Astrocyte (in vitro differentiated cells and primary cell): Measurements from ENCODE around the gene NSMCE1. TPM values are rescaled to one million over a fixed set of nuclear protein-coding genes. Genes with fewer than 3 reads are reported as not detected.

Experiments used
- DNase-seq: peaks from one replicate; pipeline ENCODE4 v3.0.0-alpha.2; 2010; ENCODE audit warnings: low read depth
- FAIRE-seq: peaks from 2 replicates; lab custom pipeline; 2011; peaks lifted over from hg19 to GRCh38; lab: Jason Lieb, UNC
- H2AFZ ChIP-seq: 2 replicates; pipeline ENCODE4 v1.6.0; 2012; ENCODE audit warnings: low read depth, low read length, inconsistent platforms
- H3K27ac ChIP-seq: 2 replicates; pipeline ENCODE4 v1.5.1; 2011; ENCODE audit warnings: low read depth, low read length, inconsistent platforms
- H3K27me3 ChIP-seq: 2 replicates; pipeline ENCODE4 v1.6.0; 2011; ENCODE audit warnings: low read length, inconsistent platforms; ENCODE audit not compliant: insufficient read depth
- H3K36me3 ChIP-seq: 2 replicates; pipeline ENCODE4 v1.5.1; 2011; ENCODE audit warnings: low read length, inconsistent platforms; ENCODE audit not compliant: insufficient read depth
- H3K4me1 ChIP-seq: 2 replicates; pipeline ENCODE4 v1.5.1; 2011; ENCODE audit warnings: low read length, inconsistent platforms; ENCODE audit not compliant: insufficient read depth
- H3K4me2 ChIP-seq: 2 replicates; pipeline ENCODE4 v1.6.0; 2012; ENCODE audit warnings: low read length, inconsistent platforms
- H3K4me3 ChIP-seq: 2 replicates; pipeline ENCODE4 v1.5.1; 2011; ENCODE audit warnings: low read depth, mild to moderate bottlenecking, low read length, inconsistent platforms; ENCODE audit not compliant: insufficient read depth
- H3K79me2 ChIP-seq: 2 replicates; pipeline ENCODE4 v1.6.0; 2012; ENCODE audit warnings: mild to moderate bottlenecking, low read length, inconsistent platforms; ENCODE audit not compliant: insufficient read depth
- H3K9ac ChIP-seq: 2 replicates; pipeline ENCODE4 v1.6.0; 2012; ENCODE audit warnings: mild to moderate bottlenecking, low read length, inconsistent platforms
- H3K9me3 ChIP-seq: 2 replicates; pipeline ENCODE4 v1.5.1; 2012; ENCODE audit warnings: low read depth, mild to moderate bottlenecking, low read length, inconsistent platforms; ENCODE audit not compliant: insufficient read depth
- H4K20me1 ChIP-seq: 2 replicates; pipeline ENCODE4 v1.6.0; 2012; ENCODE audit warnings: low read length, inconsistent platforms; ENCODE audit not compliant: insufficient read depth
- H3K27ac Mint-ChIP-seq: one replicate; pipeline ENCODE4 v1.8.0; 2021; ENCODE audit warnings: mild to moderate bottlenecking, mixed read lengths; ENCODE audit not compliant: unreplicated experiment
- H3K27me3 Mint-ChIP-seq: one replicate; pipeline ENCODE4 v1.8.0; 2021; ENCODE audit warnings: low read depth, mixed read lengths; ENCODE audit not compliant: unreplicated experiment
- H3K36me3 Mint-ChIP-seq: one replicate; pipeline ENCODE4 v1.8.0; 2021; ENCODE audit warnings: low read depth, mixed read lengths; ENCODE audit not compliant: unreplicated experiment
- H3K4me1 Mint-ChIP-seq: one replicate; pipeline ENCODE4 v1.8.0; 2021; ENCODE audit warnings: low read depth, mixed read lengths; ENCODE audit not compliant: unreplicated experiment
- H3K4me3 Mint-ChIP-seq: one replicate; pipeline ENCODE4 v1.8.0; 2021; ENCODE audit warnings: mild to moderate bottlenecking, moderate library complexity, mixed read lengths; ENCODE audit not compliant: unreplicated experiment
- H3K9me3 Mint-ChIP-seq: one replicate; pipeline ENCODE4 v1.8.0; 2021; ENCODE audit warnings: mild to moderate bottlenecking, mixed read lengths; ENCODE audit not compliant: unreplicated experiment
- EZH2 ChIP-seq: IDR thresholded peaks from 2 replicates; pipeline ENCODE4 v1.6.1; 2012; ENCODE audit warnings: mild to moderate bottlenecking, low read length, inconsistent platforms; ENCODE audit not compliant: insufficient read depth
- total RNA-seq: library from RNA; stranded (reverse); gene quantifications from 2 replicates; pipeline ENCODE4 v1.2.1, GENCODE V29; 2021
- TF ChIP-seq, protein P1 (sequence below): IDR thresholded peaks from 2 replicates; pipeline ENCODE4 v1.5.1; 2011; ENCODE audit warnings: low read depth, mild to moderate bottlenecking, inconsistent platforms, low read length, moderate library complexity; ENCODE audit not compliant: insufficient read depth

NSMCE1 gene
- total RNA-seq, 1 donor from 2014 or later, result 12.1 TPM

- peaks cover 14% of the 10 kb centered on the region for H3K27me3 Mint-ChIP-seq
- Histone ChIP-seq H3K9ac (no peak overlapping the region), H3K27me3 (no peaks in the 10 kb centered on the region), H3K79me2 (no peaks in the 10 kb centered on the region), H2AFZ (no peak overlapping the region), H3K36me3 (no peaks in the 10 kb centered on the region), H3K4me2 (no peak overlapping the region), H3K9me3 (no peaks in the 10 kb centered on the region), H3K27ac (no peak overlapping the region), H3K4me3 (no peak overlapping the region), H4K20me1 (no peaks in the 10 kb centered on the region), H3K4me1 (no peaks in the 10 kb centered on the region)
- peaks cover 2% of the 10 kb centered on the region for H3K36me3 Mint-ChIP-seq
- DNase-seq (no peak), FAIRE-seq (no peak)
- H3K4me3 Mint-ChIP-seq, result no peak overlapping the region
- H3K4me1 Mint-ChIP-seq, result no peaks in the 10 kb centered on the region
- no peak overlapping the region for H3K27ac Mint-ChIP-seq
- TF ChIP-seq, protein P1, sequence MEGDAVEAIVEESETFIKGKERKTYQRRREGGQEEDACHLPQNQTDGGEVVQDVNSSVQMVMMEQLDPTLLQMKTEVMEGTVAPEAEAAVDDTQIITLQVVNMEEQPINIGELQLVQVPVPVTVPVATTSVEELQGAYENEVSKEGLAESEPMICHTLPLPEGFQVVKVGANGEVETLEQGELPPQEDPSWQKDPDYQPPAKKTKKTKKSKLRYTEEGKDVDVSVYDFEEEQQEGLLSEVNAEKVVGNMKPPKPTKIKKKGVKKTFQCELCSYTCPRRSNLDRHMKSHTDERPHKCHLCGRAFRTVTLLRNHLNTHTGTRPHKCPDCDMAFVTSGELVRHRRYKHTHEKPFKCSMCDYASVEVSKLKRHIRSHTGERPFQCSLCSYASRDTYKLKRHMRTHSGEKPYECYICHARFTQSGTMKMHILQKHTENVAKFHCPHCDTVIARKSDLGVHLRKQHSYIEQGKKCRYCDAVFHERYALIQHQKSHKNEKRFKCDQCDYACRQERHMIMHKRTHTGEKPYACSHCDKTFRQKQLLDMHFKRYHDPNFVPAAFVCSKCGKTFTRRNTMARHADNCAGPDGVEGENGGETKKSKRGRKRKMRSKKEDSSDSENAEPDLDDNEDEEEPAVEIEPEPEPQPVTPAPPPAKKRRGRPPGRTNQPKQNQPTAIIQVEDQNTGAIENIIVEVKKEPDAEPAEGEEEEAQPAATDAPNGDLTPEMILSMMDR, result no peak
- no peak for TF ChIP-seq EZH2
- no peaks in the 10 kb centered on the region for H3K9me3 Mint-ChIP-seq
Measured at GRCh38 chr16:27303256-27304100, 34.9 kb upstream of the NSMCE1 start.

- H3K79me2 ChIP-seq, result no peaks in the 10 kb centered on the region
- no peaks in the 10 kb centered on the region for H3K27me3 ChIP-seq
- FAIRE-seq, result no peak
- H3K27me3 Mint-ChIP-seq, result peaks cover 16% of the 10 kb centered on the region
- H3K9me3 Mint-ChIP-seq, result no peaks in the 10 kb centered on the region
- no peak overlapping the region for H2AFZ ChIP-seq
- no peak for DNase-seq
- H3K9ac ChIP-seq, result no peak overlapping the region
- no peak overlapping the region for H3K4me3 ChIP-seq
- H3K4me2 ChIP-seq, result no peak overlapping the region
- H3K4me3 Mint-ChIP-seq, result no peak overlapping the region
- TF ChIP-seq, protein P1, result no peak
- no peak for TF ChIP-seq EZH2
- no peak overlapping the region for H3K27ac ChIP-seq
- peaks cover 2% of the 10 kb centered on the region for H3K36me3 Mint-ChIP-seq
- H3K4me1 Mint-ChIP-seq, result no peaks in the 10 kb centered on the region
- H3K4me1 ChIP-seq, result no peaks in the 10 kb centered on the region
- H4K20me1 ChIP-seq, result no peaks in the 10 kb centered on the region
- no peaks in the 10 kb centered on the region for H3K36me3 ChIP-seq
- H3K9me3 ChIP-seq, result no peaks in the 10 kb centered on the region
- no peak overlapping the region for H3K27ac Mint-ChIP-seq
Measured at GRCh38 chr16:27302126-27302525, 33.6 kb upstream of the NSMCE1 start.
